ENCODE data around the gene NBDY.

- TF ChIP-seq CTCF (IDR thresholded peaks at IDR 0.05) (no peak), POLR2A (IDR thresholded peaks at IDR 0.05) (no peak), EP300 (IDR thresholded peaks at IDR 0.05) (no peak)
Measured at GRCh38 chrX:56764975-56765791, 36.1 kb downstream of the NBDY start.
